ENCODE data around the gene IDUA. TPM values are rescaled to one million over a fixed set of nuclear protein-coding genes. Genes with fewer than 3 reads are reported as not detected.

Gene IDUA
- total RNA-seq, 4 donors from 2014 or later = 9.7 to 32.3 (median 25.0) TPM

GRCh38 chr4:1027219-1027914, 40.5 kb downstream of the IDUA start:
- no peak overlapping the region for H3K27ac ChIP-seq
- H3K4me3 ChIP-seq (replicated peaks in 1 of 3) = no peak overlapping the region
- H3K27me3 ChIP-seq = no peaks in the 10 kb centered on the region
- no peak for DNase-seq
- H3K4me1 ChIP-seq = peaks cover 0 to 4% of the 10 kb centered on the region in 2 donors
- intact Hi-C loops (cut with DNase I) = no loop called here
- H3K36me3 ChIP-seq = peaks cover 16 to 17% of the 10 kb centered on the region in 2 donors
- no peak for TF ChIP-seq CTCF (IDR thresholded peaks at IDR 0.05)
- TF ChIP-seq POLR2A (IDR thresholded peaks at IDR 0.05) = no peak
- H3K9me3 ChIP-seq = no peaks in the 10 kb centered on the region
- WGBS, 2 donors = 69 to 77% methylated on average over 3 to 22 of the region's 26 CpGs

- no peaks in the 10 kb centered on the region for H3K9me3 ChIP-seq
- no peak for TF ChIP-seq POLR2A (IDR thresholded peaks at IDR 0.05)
- no peak for TF ChIP-seq CTCF (IDR thresholded peaks at IDR 0.05)
- no peak overlapping the region for H3K27ac ChIP-seq
- peaks cover 16 to 17% of the 10 kb centered on the region in 2 donors for H3K36me3 ChIP-seq
- WGBS, 2 donors = 48 to 73% methylated on average over 3 of the region's 9 CpGs
- DNase-seq = no peak
- peaks cover 0 to 8% of the 10 kb centered on the region in 2 donors for H3K4me1 ChIP-seq
- intact Hi-C loops (cut with DNase I) = no loop called here
- H3K4me3 ChIP-seq (replicated peaks in 1 of 3) = no peak overlapping the region
- H3K27me3 ChIP-seq = no peaks in the 10 kb centered on the region
These were observed 41.0 kb downstream of the IDUA start for GRCh38 chr4:1027915-1028238.

- Histone ChIP-seq H3K4me1 (peaks cover 2 to 15% of the 10 kb centered on the region in 2 donors), H3K36me3 (peaks cover 16 to 17% of the 10 kb centered on the region in 2 donors), H3K9me3 (no peaks in the 10 kb centered on the region), H3K27me3 (no peaks in the 10 kb centered on the region), H3K27ac (no peak overlapping the region), H3K4me3 (replicated peaks in 1 of 3) (no peak overlapping the region)
- no peak for TF ChIP-seq CTCF (IDR thresholded peaks at IDR 0.05)
- no peak for TF ChIP-seq POLR2A (IDR thresholded peaks at IDR 0.05)
- intact Hi-C loops (cut with DNase I) = no loop called here
- no peak for DNase-seq
- 79 to 80% methylated on average over 26 to 35 of the region's 36 CpGs for WGBS, 2 donors
These were observed 41.9 kb downstream of the IDUA start for GRCh38 chr4:1028574-1029220.

- H3K27me3 ChIP-seq = no peaks in the 10 kb centered on the region
- peaks cover 11 to 23% of the 10 kb centered on the region in 2 donors for H3K4me1 ChIP-seq
- no peaks in the 10 kb centered on the region for H3K9me3 ChIP-seq
- WGBS, 2 donors = 63 to 77% methylated on average over 9 to 14 of the region's 17 CpGs
- H3K4me3 ChIP-seq (replicated peaks in 1 of 3) = no peak overlapping the region
- peaks cover 11 to 15% of the 10 kb centered on the region in 2 donors for H3K36me3 ChIP-seq
- TF ChIP-seq POLR2A (IDR thresholded peaks at IDR 0.05) (no peak), CTCF (IDR thresholded peaks at IDR 0.05) (no peak)
- DNase-seq = no peak
- H3K27ac ChIP-seq = no peak overlapping the region
- intact Hi-C loops (cut with DNase I) = no loop called here
These were observed 42.7 kb downstream of the IDUA start for GRCh38 chr4:1029529-1029928.

GRCh38 chr4:1030031-1030430, 43.2 kb downstream of the IDUA start:
- TF ChIP-seq CTCF (IDR thresholded peaks at IDR 0.05) = no peak
- H3K27ac ChIP-seq = no peak overlapping the region
- no peak for DNase-seq
- H3K4me1 ChIP-seq = peaks cover 16 to 28% of the 10 kb centered on the region in 2 donors
- H3K4me3 ChIP-seq (replicated peaks in 1 of 3) = no peak overlapping the region
- no peaks in the 10 kb centered on the region for H3K9me3 ChIP-seq
- H3K36me3 ChIP-seq = peaks cover 7 to 10% of the 10 kb centered on the region in 2 donors
- no peaks in the 10 kb centered on the region for H3K27me3 ChIP-seq
- 70 to 73% methylated on average over 2 of the region's 12 CpGs for WGBS, 2 donors
- intact Hi-C loops (cut with DNase I) = no loop called here
